IMR-90 (cell line): ENCODE data around the gene USB1. TPM values are rescaled to one million over a fixed set of nuclear protein-coding genes. Genes with fewer than 3 reads are reported as not detected.

Source experiments
- ATAC-seq: fragments of 200-7000 bp; cut with Tn5 transposase; 2 replicates; pipeline ENCODE4 v1.9.1; 2020; ENCODE audit warnings: low read depth, mild to moderate bottlenecking, moderate library complexity
- BruUV-seq: library from RNA; stranded (reverse); fragments of 400-500 nt; replicated peaks from 2 replicates; lab custom pipeline; 2021; lab: Mats Ljungman, UMichigan
- CTCF ChIA-PET: fragments of 300-600 bp; formaldehyde crosslinking; extraction: SDS; loops from one replicate; lab custom pipeline; 2021; ENCODE audit warnings: antibody characterized with exemption; lab: Yijun Ruan, JAX
- POLR2A ChIA-PET: fragments of 300-600 bp; sonication (Branson Sonifier 250); formaldehyde crosslinking; loops from one replicate; lab custom pipeline; 2022; ENCODE audit warnings: antibody characterized with exemption; ENCODE audit not compliant: unreplicated experiment; lab: Charles Lee
- DNase-seq: peaks from one replicate; pipeline ENCODE4 v3.0.0; 2013
- H2AFZ ChIP-seq: replicated peaks from 2 replicates; pipeline ENCODE3; 2013; ENCODE audit warnings: low read length, mild to moderate bottlenecking; ENCODE audit not compliant: poor library complexity
- H2AK5ac ChIP-seq: 2 replicates; pipeline ENCODE4 v1.6.1; 2013; ENCODE audit warnings: low read depth, low read length, inconsistent platforms
- H2AK9ac ChIP-seq: replicated peaks from 2 replicates; pipeline ENCODE3; 2013; ENCODE audit warnings: mild to moderate bottlenecking, low read depth, low read length, moderate library complexity; ENCODE audit not compliant: poor library complexity
- H2BK120ac ChIP-seq: 2 replicates; pipeline ENCODE4 v1.6.1; 2013; ENCODE audit warnings: low read depth, low read length, inconsistent platforms
- H2BK15ac ChIP-seq: 3 replicates; pipeline ENCODE4 v1.6.1; 2013; ENCODE audit warnings: low read depth, low read length, inconsistent platforms
- H2BK20ac ChIP-seq: 2 replicates; pipeline ENCODE4 v1.6.1; 2013; ENCODE audit warnings: low read depth, mild to moderate bottlenecking, inconsistent platforms, low read length, moderate library complexity
- H2BK5ac ChIP-seq: 2 replicates; pipeline ENCODE4 v1.6.1; 2013; ENCODE audit warnings: mild to moderate bottlenecking, low read depth, low read length, inconsistent platforms; ENCODE audit not compliant: poor library complexity, severe bottlenecking
- H3K14ac ChIP-seq: replicated peaks from 2 replicates; pipeline ENCODE4 v1.6.1; 2013; ENCODE audit warnings: low read depth, low read length, inconsistent platforms
- H3K18ac ChIP-seq: 2 replicates; pipeline ENCODE4 v1.6.1; 2013; ENCODE audit warnings: low read depth, low read length, control low read depth
- H3K23ac ChIP-seq: 2 replicates; pipeline ENCODE4 v1.6.1; 2013; ENCODE audit warnings: low read depth, low read length, inconsistent platforms
- H3K27ac ChIP-seq: 2 replicates; pipeline ENCODE4 v1.5.1; 2013; ENCODE audit warnings: mild to moderate bottlenecking, control low read depth, low read length; ENCODE audit not compliant: insufficient read depth
- H3K27me3 ChIP-seq: 2 replicates; pipeline ENCODE4 v1.6.1; 2013; ENCODE audit warnings: low read length; ENCODE audit not compliant: control insufficient read depth, insufficient read depth
- H3K36me3 ChIP-seq: 2 replicates; pipeline ENCODE4 v1.6.1; 2013; ENCODE audit warnings: low read length, mixed read lengths; ENCODE audit not compliant: control insufficient read depth, insufficient read depth
- H3K4ac ChIP-seq: 2 replicates; pipeline ENCODE4 v1.6.1; 2013; ENCODE audit warnings: low read depth, low read length, inconsistent platforms
- H3K4me1 ChIP-seq: 2 replicates; pipeline ENCODE4 v1.6.1; 2013; ENCODE audit warnings: low read length, mixed read lengths; ENCODE audit not compliant: control insufficient read depth, insufficient read depth
- H3K4me2 ChIP-seq: 2 replicates; pipeline ENCODE4 v1.6.1; 2013; ENCODE audit warnings: low read depth, mild to moderate bottlenecking, control low read depth, low read length, moderate library complexity
- H3K4me3 ChIP-seq: 2 replicates; pipeline ENCODE4 v1.5.1; 2013; ENCODE audit warnings: low read depth, mild to moderate bottlenecking, control low read depth, low read length, moderate library complexity; ENCODE audit not compliant: insufficient read depth
- H3K56ac ChIP-seq: 2 replicates; pipeline ENCODE4 v1.6.1; 2013; ENCODE audit warnings: low read length, inconsistent platforms; ENCODE audit not compliant: insufficient read depth; ENCODE audit errors: extremely low read depth
- H3K79me1 ChIP-seq, 2 experiments: 2 replicates each; pipeline ENCODE4 v1.6.1; 2013; ENCODE audit warnings: low read length in 2 of 2, inconsistent platforms in 1 of 2, low read depth in 1 of 2
- H3K9ac ChIP-seq: 2 replicates; pipeline ENCODE4 v1.6.1; 2013; ENCODE audit warnings: low read depth, low read length, control low read depth
- H3K9me1 ChIP-seq: 2 replicates; pipeline ENCODE4 v1.6.1; 2013; ENCODE audit warnings: low read length, inconsistent platforms; ENCODE audit not compliant: insufficient read depth
- H3K9me3 ChIP-seq: 2 replicates; pipeline ENCODE4 v1.6.1; 2013; ENCODE audit warnings: low read length; ENCODE audit not compliant: control insufficient read depth, insufficient read depth
- H4K20me1 ChIP-seq: 2 replicates; pipeline ENCODE4 v1.6.1; 2013; ENCODE audit warnings: low read length, inconsistent platforms; ENCODE audit not compliant: insufficient read depth
- H4K5ac ChIP-seq: 2 replicates; pipeline ENCODE4 v1.6.1; 2013; ENCODE audit warnings: mild to moderate bottlenecking, low read depth, low read length, control low read depth
- H4K8ac ChIP-seq, 2 experiments: 2 replicates each; pipeline ENCODE4 v1.6.1; 2013; ENCODE audit warnings: low read depth in 2 of 2, low read length in 2 of 2, control low read depth in 1 of 2, inconsistent platforms in 1 of 2
- H4K91ac ChIP-seq: 2 replicates; pipeline ENCODE4 v1.6.1; 2013; ENCODE audit warnings: low read depth, low read length, inconsistent platforms; ENCODE audit not compliant: insufficient read depth
- CHD1 ChIP-seq: IDR thresholded peaks from 2 replicates; pipeline ENCODE4 v1.6.1; 2012; ENCODE audit warnings: low read depth, low read length, improper control_type of control experiment
- MAFK ChIP-seq: IDR thresholded peaks from 2 replicates; pipeline ENCODE4 v1.6.1; 2012; ENCODE audit warnings: low read depth, low read length, improper control_type of control experiment
- MAZ ChIP-seq: IDR thresholded peaks from 2 replicates; pipeline ENCODE4 v1.6.1; 2012; ENCODE audit warnings: low read depth, mild to moderate bottlenecking, low read length, improper control_type of control experiment, moderate library complexity, borderline replicate concordance
- SMC3 ChIP-seq: fragments of 150-350 bp; IDR thresholded peaks from 2 replicates; pipeline ENCODE4 v1.6.1; 2016; ENCODE audit warnings: low read depth, mild to moderate bottlenecking, antibody characterized with exemption, low read length, moderate library complexity
- WGBS, 2 experiments: methylation state at CpG; one replicate each; pipeline versions ENCODE4 v1.1.5 to v1.1.7; 2013; ENCODE audit warnings: missing lambda C conversion rate in 2 of 2; ENCODE audit not compliant: insufficient read length in 1 of 2; ENCODE audit errors: extremely low coverage in 2 of 2; 5-methylcytosine and 5-hydroxymethylcytosine counted together
- dilution Hi-C: fragments of 300-500 bp; cut with HindIII; formaldehyde crosslinking; loops from one replicate; pipeline ENCODE4 v1.14.3; 2018; ENCODE audit warnings: low sequenced_read_pairs; ENCODE audit not compliant: unreplicated experiment
- in situ Hi-C: fragments of 300-500 bp; cut with MboI; formaldehyde crosslinking; loops from 3 replicates; pipeline ENCODE4 v1.14.3; 2019; ENCODE audit warnings: low sequenced_read_pairs, inconsistent platforms, mixed read lengths
- intact Hi-C: fragments of 100-400 bp; cut with micrococcal nuclease; formaldehyde crosslinking; loops from 2 replicates; pipeline ENCODE4 v1.10.0; 2022
- polyA plus RNA-seq, 3 experiments: library from polyadenylated mRNA; depleted of rRNA; stranded (reverse); fragments of >200 nt; gene quantifications; 2 replicates each; pipeline ENCODE4 v1.2.3, GENCODE V29; 2012; ENCODE audit warnings: low replicate concordance in 1 of 3
- total RNA-seq: library from RNA; depleted of rRNA; stranded (reverse); fragments of >200 nt; gene quantifications from 2 replicates; pipeline ENCODE4 v1.2.3, GENCODE V29; 2012

Gene USB1
- total and polyA plus RNA-seq, 2 of the 4 experiments (the other 2 are of a cell fraction): 45.9 to 94.9 TPM

DNA sequence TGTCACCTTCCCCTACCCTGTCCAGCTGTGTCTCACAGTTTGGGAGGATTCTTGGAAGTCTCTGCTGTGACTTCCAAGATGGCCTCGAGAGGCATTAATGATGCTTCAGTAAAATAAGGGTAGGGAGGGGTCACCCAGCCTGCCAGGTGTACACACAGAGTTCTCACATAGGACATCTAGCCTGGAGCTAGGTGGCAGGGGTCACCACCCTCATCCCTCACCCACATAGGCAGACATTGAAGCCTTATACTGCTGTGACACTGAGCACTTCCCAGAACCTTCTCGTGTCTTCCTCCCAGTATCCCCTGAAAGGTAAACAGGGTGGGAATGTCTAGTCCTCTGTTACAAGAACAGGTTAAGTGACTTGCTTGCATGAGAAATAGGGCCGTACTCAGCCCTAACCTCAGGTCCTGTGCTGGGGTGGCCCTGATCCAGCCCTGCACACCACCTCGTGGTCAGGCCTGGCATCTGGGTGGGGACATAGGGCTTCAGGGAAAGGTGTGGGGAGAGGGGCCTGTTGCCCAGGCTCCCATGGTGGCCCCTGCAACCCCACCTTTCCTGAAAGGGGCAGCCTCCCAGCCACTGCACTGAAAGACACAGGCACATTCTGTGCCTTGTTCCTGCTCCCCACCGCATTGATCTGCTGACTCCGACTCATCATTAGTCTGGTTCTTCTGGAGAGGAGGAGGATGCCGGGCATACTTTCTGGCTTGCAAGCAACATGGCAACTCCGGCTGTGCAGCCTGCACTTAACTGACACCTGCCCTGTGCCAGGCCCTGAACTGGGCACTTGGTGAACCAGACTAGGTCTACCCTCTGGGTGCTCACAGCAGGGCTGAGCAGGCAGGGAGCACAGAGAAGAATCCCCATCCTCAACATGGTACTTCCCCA is 20.7 kb downstream of the USB1 start:
- CTCF ChIA-PET: interaction anchor here (1.1 kb wide), 1 partner anchor 100 kb away, joined by 4 read pairs; no protein-coding TSS in a partner anchor
- peak overlapping the region; percentile 73 for H2AFZ ChIP-seq

More for the DNA sequence above, 20.7 kb downstream of the USB1 start:
- Histone ChIP-seq H3K9me1 (peaks cover 4% of the 10 kb centered on the region; the same call in 1 of the 2 replicates), H3K4me1 (peaks cover 16% of the 10 kb centered on the region), H3K27ac (0 out of 2 replicates have a peak overlapping the region, but pooled peaks have one; percentile 14), H3K27me3 (peaks cover 16% of the 10 kb centered on the region), H4K91ac (peak overlapping the region; percentile 17; the same call in 1 of the 2 replicates), H2BK15ac (no peak overlapping the region), H3K4me3 (no peak overlapping the region), H3K36me3 (peaks cover 8% of the 10 kb centered on the region), H2BK120ac (peak overlapping the region; percentile 61; the same call in 1 of the 2 replicates), H3K56ac (no peak overlapping the region), H2AK5ac (peak overlapping the region; percentile 30; the same call in 1 of the 2 replicates), H3K79me1 (no peaks in the 10 kb centered on the region), H2BK5ac (no peak overlapping the region), H3K23ac (peak overlapping the region; percentile 34; the same call in 1 of the 2 replicates), H3K14ac (peak overlapping the region; percentile 42; the same call in 1 of the 2 replicates), H2AK9ac (peak overlapping the region; percentile 84), H3K9ac (no peak overlapping the region), H4K20me1 (0 out of 2 replicates have a peak, but pooled peaks cover 9% of the 10 kb centered on the region), H3K4ac (0 out of 2 replicates have a peak overlapping the region, but pooled peaks have one; percentile 45), H2BK20ac (peak overlapping the region; percentile 76; the same call in 1 of the 2 replicates), H3K9me3 (no peaks in the 10 kb centered on the region), H3K18ac (peak overlapping the region; percentile 12; the same call in 1 of the 2 replicates), H4K5ac (peak overlapping the region; percentile 60), H3K4me2 (no peak overlapping the region; the same call in 1 of the 2 replicates), H4K8ac (peak overlapping the region in 1 of 2 experiments; percentile 26; a peak in 1 of 4 replicates)
- POLR2A ChIA-PET: no interaction called here
- TF ChIP-seq SMC3 (no peak), CHD1 (no peak), MAFK (no peak), MAZ (peak; percentile 10; the same call in 1 of the 2 replicates)
- WGBS, 2 experiments: no CpG with 5 or more reads among the region's 8 CpGs
- ATAC-seq (peak; percentile 27), DNase-seq (peak; percentile 82)
- BruUV-seq: no TSS peak
- dilution Hi-C loops: no loop called here
- in situ Hi-C loops: loop anchor here (5.0 kb wide), 1 partner anchor 105 kb away; the partner anchor contains the start of gene CFAP20
- intact Hi-C loops: loop anchor here (2.0 to 5.0 kb wide), 2 partner anchors 285 to 465 kb away; no protein-coding TSS in a partner anchor
